Activated naive CD8-positive, alpha-beta T cell treated with anti-CD3 and anti-CD28 coated beads, Interleukin-2, amount 50 U/mL, for 16 hours (primary cell): ENCODE results near the gene MS4A13.
"Not testable (repeated sequence)": the region's sequence is repeated elsewhere in the genome, so short reads cannot be mapped to it uniquely, and the experiment has no call there.

Source experiments
- DNase-seq: peaks from one replicate; pipeline ENCODE4 v3.0.0-alpha.2; 2020; ENCODE audit warnings: low read depth, low spot score

The MS4A13 gene, protein sequence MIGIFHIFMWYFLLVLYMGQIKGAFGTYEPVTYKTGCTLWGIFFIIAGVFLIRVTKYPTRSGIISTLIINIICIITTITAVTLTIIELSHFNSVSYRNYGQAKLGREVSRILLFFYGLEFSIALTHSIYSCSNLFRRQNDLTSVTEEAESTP

DNA sequence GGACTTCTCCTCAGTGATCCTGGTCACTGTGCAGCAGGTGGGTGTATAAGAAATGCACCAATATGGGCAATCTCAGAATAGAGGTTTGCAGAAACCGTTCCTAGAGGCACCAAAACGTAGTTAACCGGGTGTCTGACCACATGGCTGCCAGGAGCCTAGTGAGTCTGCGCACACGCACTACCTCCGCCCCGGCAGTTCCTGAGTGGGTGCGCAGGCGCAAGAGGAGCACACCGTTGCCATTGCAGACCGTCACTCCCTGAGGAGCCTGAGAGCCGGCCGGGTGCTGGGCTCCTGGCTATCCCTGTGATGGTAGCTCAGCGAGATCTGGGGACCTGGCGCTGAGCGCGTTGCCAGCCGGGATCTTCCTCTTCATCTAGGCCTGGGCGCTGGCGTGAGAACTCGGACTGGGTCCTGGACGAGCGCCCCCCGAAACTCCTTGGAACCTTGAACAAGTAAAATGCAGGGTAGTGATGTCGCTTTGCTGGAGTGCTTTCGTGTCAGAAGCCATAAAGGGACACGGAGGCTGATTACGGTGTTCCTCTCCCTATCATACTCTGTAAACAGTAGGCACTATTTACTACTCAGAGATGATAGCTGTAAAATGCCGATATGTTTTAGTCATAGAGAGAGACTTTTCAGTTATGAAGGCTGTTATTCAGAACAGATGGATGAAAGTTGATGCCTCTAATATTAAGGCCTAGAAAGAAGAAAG lies at the start of gene MS4A13:
MS4A13 (plus strand) TSS at position 249 of the 712 bp plus-strand sequence. CDS start 2,692 bp downstream, outside the sequence.
- no peak for DNase-seq

DNA sequence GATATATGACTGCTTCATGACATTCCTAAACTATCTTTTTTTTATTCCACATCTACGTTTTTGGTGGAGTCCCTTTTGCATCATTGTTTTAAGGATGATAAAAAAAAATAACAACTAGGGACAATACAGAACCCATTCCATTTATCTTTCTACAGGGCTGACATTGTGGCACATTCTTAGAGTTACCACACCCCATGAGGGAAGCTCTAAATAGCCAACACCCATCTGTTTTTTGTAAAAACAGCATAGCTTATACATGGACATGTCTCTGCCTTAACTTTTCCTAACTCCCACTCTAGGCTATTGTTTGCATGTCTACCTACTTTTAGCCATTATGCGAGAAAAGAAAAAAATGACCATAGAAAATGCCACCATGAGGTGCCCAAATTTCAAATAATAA lies 46.4 kb upstream of the MS4A13 start:
- DNase-seq: no peak

DNA sequence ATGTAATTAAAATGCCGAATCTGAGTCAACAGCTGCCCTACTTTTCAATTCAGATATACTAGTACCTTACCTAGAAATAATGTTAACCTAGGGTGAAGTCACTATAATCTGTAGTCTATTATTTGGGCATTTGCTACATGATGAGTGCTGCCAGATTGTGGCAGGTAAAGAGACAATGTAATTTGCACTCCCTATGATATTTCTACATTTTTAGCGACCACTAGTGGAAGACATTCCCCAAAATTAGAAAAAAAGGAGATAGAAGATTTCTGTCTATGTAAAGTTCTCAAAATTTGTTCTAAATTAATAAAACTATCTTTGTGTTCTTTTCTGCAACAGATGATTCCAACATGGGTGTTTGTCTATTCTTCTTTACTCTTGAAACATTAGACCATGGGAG lies 45.5 kb upstream of the MS4A13 start:
- DNase-seq: no peak

DNA sequence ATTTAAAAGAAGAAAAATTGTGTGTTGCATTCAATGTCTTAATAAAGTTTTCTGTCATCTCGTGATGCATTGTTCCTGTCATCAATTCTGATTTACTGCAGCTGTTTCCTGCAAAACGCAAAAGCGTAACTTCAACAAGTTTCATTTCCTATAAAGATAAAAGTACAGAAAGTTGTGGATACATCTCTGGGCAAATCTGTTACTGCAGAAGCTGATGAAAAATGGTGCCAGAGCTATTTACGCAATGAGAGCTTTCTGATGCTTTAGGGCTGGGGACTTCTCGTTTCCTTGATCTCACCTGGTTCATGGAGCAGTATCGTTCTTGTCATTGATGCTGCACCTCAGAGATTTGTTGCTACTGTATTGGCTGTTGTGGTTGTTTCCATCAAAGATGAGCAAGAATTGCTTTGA lies 38.2 kb upstream of the MS4A13 start:
- DNase-seq: no peak

DNA sequence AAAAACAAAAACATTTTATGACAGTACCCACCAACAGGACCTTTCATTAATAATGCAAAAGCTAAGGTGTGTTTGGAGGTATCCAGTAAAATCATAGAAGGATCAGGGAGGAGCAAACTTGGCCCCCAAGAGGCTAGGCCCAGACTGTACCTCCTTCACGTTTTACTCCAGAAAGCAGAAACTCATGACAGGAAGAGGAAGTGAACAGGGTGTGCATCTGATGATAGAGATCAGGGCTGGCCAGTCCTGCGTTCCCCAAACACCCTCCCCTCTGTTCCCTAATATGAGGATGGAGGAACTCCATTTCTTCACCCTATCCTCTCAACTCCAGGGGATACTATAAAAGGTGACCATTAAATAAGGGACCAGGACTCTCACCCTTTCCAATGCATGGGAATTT lies 32.8 kb upstream of the MS4A13 start:
- DNase-seq: no peak

DNA sequence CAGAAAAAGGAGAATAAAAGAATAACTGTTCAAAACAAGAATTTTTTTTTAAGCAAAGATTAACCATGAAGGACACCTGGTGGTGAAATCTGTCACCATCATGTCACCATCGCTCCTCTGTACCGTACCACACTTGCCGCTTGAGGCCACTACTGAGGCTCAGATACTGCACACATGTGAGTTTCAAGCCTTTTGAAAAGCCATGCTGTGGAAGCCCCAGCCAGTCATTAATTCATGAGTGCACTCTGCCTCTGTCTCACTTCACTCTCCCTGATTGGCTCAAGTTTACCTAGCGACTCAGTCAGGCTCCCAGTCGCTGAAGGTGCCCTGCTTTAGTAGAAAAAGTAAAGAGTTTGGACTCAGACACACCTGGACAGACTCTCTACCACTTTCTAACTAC lies 29.2 kb upstream of the MS4A13 start:
- no peak for DNase-seq

DNA sequence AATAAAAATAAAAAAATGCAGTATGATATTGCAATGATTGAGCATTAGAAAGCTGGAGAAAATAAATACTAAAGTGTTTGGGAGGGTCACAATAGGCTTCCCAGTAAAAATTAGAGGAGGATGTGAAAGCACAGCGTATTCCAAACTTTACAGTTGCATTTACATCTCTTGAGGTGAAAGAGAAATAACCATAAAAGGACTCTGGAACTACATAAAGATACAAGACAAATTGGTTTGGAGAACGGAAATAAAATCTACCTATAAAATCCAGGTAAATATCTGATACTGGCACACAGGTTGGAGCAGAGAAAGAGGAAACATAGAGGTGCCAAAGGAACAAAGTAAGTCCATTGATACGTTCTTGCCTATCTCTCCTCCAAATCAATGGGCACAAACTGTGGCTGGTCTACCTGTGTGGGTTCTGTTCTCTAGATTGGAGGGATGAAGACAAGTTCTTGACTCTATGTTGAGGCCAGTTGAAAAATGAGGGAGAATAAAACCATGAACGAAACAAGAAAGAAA lies 22.6 kb upstream of the MS4A13 start, which contains the start of gene MS4A12:
MS4A12 (plus strand) TSS at position 291 of the 522 bp plus-strand sequence. CDS start 4,541 bp downstream, outside the sequence.
- DNase-seq: no peak

DNA sequence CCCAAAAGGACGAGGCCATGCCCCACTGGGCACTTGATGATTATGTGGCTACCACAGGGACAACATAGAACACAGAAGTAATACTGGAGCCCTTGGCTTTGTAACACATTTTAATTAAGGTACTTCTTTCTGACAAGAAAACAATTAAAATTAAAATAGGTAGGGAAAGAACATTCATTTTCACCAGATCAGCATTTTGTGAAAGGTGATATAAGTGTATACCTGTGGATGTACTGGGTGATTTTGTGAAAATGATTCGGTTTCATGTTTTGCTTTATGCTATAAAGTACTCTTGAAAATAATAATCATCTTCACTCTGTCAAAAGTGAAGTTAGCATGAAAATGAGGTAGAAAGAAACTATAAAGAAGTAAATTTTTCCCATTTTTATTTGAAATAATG lies 21.7 kb upstream of the MS4A13 start:
- no peak for DNase-seq

DNA sequence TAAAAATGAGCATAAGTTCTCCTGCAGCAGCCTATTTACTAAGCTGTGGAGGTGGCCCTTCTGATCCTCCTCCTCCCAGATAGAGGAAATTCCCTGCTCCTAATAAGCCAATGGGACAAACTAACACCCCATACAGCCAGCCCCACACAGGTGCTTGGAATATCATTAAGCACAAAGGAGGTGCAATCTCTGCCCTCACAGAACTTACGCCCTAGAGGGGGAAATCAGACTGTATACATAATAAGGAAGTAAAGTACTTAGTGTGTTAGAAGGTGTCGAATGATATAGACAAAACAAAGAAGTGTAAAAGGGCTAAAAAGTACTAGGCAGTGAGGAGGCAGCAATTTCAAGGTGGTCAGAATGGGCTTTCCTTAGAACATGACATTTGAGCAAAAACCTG lies 16.8 kb upstream of the MS4A13 start:
- no peak for DNase-seq

DNA sequence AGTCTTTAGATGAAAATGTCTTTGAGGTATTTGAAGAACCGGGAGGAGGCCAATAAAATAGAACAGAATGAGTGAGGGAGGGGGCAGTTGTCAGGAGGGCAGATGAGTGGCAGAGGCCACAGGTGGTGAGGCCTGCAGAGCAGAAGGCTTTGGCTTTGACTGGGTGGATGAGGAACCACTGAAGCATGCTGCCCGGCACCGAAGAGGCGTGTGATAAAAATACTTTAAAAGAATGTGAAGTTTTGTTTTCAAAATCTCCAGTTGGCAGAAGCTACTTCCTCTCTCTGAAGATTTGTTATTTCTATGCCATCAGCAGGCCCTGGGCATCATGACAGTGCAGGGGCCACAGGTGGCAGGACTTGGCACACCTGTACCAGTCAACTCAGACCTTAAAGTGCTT lies 16.3 kb upstream of the MS4A13 start:
- DNase-seq: no peak

DNA sequence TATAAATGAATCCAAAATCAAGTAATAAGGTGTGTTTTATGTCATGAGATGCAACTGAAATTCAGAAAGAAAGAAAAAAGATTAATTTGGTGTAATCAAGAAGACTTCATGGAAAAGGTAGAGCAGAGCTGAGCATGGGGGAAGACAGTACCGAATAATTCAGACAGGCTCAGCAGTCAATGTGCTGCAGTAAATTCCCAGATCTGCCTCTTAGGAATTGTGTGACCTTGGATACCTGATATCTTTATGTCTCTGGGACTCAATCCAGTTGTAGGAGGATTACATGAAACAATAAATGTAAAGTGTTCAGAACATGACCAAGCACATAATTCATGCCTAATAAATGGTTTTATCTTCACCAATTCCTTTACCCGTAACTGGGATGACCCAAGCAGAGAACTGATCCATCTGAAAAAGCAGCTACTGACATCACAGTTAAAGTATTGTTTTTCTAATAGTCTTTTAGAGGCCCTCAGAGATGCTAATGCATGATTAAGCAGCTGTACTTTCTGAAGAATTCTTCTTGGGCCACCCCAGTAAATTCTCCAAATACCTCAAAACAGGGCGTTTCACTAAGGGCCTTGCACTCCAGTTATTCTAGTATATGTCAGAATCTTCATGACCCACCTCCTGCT lies 14.8 kb upstream of the MS4A13 start:
- DNase-seq: no peak

DNA sequence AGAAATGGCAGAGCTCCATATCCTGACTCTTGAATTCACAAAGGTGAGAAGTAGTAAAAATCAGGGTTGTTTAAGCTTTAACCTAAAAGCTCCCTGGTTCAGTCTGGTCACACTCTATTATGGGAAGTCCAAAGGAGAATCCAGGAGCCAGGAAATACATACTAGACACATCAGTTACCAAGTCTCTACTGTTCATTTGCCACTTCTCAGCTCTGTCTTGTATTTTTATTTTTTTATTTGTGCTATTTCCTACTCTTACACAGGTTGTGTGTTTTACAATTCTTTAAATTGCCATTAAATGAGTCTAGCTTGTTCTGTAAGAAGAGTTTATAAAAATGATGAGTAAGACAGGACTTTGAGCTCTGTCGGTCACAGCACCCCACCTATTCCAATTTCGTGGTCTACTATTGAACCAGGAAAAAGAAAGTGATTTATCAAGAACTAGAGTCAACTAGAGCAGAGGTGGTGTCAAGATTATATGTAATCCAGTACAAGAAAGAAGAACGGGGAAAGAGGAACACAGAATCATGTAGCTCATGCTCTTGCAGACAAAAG lies 12.9 kb upstream of the MS4A13 start:
- DNase-seq: no peak

DNA sequence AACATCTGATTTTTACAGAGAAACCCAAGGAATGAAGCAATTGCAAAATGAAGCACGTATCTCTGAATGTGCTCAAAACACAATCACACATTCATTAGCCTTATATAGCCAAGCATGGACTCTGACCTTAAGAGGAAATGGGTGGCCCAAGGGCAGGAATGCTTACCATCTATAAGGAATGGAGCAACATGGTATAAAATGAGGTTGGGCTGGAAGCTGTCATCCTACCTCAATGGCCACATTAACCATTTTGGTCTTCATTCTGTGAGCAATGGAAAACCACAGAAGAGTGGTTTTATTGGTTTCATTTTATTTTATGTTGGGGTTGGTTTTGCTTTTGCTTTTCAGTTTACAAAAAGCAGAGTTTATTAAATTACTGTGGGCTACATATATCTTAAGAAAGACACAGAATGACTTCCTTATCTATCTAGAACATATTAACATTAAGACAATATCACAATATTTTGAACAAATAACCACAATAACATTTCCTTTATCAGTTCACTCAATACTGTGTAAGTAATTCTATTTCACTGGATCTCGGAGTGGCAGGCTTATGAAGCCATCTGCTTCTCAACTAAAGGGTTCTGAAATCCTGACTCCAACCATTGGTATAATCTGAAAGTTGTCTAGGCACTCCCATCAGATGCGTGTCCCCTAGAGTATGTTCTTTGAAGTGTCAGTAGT lies 10.8 kb upstream of the MS4A13 start:
- no peak for DNase-seq

DNA sequence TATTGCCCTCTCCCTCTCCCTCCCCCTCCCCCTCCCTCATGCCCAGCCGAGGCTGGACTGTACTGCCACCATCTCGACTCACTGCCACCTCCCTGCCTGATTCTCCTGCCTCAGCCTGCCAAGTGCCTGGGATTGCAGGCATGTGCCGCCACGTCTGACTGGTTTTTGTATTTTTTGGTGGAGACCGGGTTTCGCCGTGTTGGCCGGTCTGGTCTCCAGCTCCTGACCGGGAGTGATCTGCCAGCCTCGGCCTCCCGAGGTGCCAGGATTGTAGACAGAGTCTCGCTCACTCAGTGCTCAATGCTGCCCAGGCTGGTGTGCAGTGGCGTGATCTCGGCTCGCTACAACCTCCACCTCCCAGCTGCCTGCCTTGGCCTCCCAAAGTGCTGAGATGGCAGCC lies 5.6 kb upstream of the MS4A13 start:
- DNase-seq: not testable (repeated sequence)

DNA sequence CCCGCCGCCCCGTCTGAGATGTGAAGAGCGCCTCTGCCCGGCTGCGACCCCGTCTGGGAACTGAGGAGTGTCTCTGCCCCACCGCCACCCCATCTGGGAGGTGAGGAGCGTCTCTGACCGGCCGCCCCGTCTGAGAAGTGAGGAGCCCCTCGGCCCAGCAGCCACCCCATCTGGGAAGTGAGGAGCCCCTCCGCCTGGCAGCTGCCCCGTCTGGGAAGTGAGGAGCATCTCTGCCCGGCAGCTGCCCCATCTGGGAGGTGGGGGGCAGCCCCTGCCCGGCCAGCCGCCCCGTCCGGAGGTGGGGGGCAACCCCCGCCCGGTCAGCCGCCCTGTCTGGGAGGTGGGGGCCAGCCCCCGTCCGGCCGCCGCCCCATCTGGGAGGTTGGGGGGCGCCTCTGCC lies 5.0 kb upstream of the MS4A13 start:
- DNase-seq: not testable (repeated sequence)

DNA sequence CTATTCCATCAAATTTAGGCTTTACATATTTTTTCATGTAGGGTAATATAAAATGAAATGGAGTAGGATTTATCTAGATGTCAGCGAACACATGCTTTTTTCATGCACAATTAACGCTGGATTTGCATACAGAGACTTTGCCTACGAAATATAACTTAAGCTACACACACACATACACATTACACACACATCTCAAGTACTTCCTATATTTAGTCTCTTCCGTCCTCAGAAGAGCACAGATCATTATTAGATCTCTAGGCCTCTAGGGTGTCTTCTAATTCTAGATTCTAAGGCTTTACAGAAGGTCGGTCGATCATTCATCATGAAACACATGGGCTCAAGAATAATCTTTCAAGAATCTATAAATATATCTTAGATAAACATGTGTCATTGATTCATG lies 3.8 kb upstream of the MS4A13 start:
- DNase-seq: no peak

DNA sequence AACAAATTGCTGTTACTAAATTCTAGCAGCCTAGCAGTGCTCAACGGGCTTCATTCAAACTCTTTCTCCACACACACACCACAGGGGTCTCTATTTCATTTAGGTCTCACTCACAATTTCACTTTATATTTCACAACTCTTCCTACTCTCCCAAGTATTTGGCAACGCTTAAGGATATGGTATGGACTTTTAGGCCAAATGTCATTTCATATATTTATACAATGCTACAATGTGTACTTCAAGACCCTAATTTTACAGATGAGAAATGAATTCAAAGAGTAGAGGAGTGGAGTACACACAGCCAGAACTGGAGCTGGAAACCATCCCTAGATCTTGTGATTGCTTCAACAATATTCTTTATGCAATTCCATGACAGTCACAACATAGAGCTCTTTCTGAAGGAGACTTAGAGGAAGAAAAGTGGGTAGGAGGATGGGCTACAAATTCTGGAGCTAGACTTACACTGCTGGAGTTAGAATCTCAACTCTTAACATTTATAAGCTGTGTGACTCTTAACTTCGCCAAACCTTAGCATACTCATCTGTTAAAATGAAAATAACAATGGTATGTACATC lies 2.5 kb upstream of the MS4A13 start:
- DNase-seq: no peak

DNA sequence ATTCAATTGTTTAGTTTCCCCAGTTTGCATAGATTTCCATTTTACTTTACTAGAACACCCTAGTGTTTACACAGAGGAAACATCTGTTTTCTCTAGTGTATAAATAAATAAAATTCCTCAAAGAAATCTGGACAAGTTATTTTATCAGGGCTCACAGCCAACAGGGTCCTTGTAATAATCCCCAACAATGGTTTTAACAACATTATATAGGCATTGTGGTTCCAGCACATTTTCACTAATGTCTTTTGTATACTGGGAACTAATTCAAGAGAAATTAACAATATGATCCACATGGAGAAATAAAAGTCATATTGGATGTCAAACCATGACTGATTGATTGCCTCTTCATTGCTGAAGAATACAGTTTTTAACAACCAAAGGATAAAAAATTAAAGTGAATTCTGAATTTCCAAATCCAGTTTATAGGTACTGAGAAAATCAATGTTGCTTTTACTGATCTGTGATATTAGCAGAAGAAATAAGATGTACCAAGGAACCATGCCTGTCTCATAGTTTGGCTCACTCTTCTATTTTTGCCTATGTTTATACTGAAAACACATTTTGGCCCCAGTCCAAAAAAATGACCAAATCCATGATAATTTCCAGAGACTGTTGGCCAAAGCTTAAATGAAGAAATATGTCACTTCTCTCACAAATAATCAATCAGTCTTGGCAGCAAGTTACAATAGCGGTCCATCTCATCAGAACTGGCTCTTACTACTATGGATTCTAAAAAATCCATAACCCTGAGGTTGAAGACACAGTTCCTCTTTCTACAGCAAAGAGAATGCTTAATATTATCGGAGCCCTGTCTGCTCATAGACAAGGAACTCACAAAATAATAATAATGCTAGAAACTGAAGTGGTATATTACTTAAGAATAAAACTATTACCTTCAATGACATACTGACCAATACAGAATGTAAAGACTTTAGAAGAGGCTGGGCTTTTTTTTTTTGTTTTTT lies 1.4 kb upstream of the MS4A13 start:
- DNase-seq: no peak

DNA sequence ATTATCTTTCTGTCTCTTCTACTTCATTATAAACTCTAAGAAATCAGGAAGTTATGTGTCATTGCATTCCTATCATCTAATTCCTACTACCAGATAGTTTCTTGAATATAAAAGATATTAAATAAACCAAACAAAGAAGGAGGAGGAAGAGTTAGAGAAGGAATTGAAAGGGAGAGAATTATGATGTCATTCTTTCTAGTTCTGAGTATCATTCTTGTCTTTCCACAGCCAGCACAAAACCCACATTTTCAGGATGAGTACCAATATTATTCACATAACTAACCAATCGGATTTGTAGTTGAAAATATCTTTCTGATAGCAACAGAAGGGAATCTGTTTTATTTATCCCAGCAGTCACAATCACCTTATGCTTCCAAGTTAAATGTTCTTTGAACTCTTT lies 13.3 kb downstream of the MS4A13 start:
- no peak for DNase-seq

DNA sequence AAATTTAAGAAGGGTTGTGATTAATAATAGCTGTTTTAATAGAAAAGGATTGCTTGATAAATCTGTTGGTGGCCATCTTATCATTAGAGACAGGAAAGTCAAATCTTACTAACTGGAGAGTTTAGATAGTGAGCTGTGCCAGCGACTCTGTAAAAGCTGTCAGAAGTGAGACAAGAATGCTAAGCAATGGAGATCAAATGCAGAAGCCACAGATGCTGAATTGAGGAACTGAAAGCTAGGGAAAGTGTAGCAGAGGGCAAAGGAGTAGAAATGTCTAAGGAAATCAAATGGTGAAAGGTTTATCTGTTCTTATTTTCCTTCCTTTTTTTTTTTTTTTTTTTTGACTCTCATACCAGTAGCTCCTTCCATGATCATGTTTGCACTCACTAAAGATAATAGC lies 13.7 kb downstream of the MS4A13 start:
- DNase-seq: no peak
